ENCODE measurements around the gene CREB5.
A peak's percentile ranks its signal among the peaks of the same experiment; 100 is the strongest.

Gene CREB5

DNA sequence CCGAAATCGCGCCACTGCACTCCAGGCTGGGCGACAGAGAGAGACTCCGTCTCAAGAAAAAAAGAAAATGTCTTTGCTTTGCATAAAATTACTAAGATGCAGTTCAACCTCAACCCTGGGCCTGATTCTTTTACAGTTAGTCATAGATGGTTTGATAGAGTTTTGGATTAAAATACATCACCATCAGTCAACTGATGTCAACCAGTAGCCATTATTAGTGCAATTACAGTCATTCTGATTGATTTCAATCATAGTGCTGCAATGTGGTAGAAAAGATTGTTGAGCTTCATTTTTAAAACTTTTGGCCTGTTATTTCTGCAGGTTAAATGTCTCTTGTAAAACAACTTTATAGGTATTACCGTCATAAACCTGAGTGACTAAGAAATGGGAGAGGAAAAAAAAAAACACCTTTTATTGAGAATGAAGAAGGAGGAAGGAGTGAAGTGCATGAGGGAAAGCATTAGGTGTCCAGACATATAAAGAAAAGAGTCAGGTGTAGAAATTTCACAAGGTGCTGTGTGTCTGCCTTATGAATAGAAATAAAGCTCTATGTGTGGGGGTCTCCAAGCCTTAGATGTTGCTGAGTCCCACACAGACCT is 395.2 kb downstream of the CREB5 start:
- no peak overlapping the region for H3K4me3 ChIP-seq (ENCODE audit: low read length)
- DNase-seq (ENCODE audit: low read depth) = no peak
- TF ChIP-seq, protein P1, sequence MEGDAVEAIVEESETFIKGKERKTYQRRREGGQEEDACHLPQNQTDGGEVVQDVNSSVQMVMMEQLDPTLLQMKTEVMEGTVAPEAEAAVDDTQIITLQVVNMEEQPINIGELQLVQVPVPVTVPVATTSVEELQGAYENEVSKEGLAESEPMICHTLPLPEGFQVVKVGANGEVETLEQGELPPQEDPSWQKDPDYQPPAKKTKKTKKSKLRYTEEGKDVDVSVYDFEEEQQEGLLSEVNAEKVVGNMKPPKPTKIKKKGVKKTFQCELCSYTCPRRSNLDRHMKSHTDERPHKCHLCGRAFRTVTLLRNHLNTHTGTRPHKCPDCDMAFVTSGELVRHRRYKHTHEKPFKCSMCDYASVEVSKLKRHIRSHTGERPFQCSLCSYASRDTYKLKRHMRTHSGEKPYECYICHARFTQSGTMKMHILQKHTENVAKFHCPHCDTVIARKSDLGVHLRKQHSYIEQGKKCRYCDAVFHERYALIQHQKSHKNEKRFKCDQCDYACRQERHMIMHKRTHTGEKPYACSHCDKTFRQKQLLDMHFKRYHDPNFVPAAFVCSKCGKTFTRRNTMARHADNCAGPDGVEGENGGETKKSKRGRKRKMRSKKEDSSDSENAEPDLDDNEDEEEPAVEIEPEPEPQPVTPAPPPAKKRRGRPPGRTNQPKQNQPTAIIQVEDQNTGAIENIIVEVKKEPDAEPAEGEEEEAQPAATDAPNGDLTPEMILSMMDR (conservative IDR thresholded peaks at IDR 0.05; ENCODE audit: low read length) = no peak

DNA sequence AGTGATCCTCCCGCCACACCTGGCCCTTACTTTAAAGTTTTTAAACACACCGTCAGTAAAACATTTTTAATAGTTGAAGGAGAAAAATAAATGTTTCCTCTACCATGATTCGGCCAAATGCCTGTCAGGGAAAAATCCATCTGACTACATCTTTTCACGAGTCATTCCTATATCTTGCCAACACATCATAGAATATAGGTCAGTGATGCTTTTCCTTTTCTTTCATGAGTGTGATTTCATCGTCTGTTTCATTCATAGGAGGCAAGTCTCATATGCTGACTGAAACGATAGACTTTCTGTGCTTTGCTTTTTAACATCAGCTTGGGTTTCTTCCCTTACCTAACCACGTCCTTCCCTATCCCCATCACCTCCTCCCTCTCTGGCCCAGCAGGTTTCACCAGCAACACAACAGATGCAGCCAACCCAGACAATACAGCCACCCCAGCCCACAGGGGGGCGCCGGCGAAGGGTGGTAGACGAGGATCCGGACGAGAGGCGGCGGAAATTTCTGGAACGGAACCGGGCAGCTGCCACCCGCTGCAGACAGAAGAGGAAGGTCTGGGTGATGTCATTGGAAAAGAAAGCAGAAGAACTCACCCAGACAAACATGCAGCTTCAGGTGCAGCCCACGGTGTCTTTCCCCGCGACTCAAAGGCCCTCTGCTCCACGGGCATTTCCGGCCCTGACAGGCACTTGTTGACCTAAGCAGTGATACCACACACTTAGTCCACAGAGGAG is 396.6 kb downstream of the CREB5 start:
- no peak overlapping the region for H3K4me3 ChIP-seq (ENCODE audit: low read length)
- TF ChIP-seq, protein P1 (conservative IDR thresholded peaks at IDR 0.05; ENCODE audit: low read length) = no peak
- DNase-seq (ENCODE audit: low read depth) = peak; percentile 37

DNA sequence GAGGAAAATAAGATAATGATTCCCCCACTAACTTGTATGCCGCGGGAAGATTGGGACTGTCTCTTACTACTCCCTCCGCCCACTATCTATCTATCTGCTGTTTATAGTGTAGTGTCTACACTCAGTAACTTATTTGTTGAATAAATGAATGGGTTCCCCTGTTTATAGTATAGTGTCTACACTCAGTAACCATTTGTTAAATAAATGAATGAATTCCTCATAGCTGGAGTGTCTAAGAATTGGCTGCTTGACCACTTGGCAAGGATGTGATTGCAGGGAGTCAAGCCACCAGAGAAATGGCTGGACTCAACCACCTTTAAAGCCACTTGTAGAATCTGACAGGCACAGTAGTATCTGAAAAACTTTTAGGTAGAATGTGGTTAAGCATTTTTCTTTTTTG is 398.7 kb downstream of the CREB5 start:
- DNase-seq (ENCODE audit: low read depth) = peak; percentile 13
- TF ChIP-seq, protein P1 (conservative IDR thresholded peaks at IDR 0.05; ENCODE audit: low read length) = no peak
- no peak overlapping the region for H3K4me3 ChIP-seq (ENCODE audit: low read length)

DNA sequence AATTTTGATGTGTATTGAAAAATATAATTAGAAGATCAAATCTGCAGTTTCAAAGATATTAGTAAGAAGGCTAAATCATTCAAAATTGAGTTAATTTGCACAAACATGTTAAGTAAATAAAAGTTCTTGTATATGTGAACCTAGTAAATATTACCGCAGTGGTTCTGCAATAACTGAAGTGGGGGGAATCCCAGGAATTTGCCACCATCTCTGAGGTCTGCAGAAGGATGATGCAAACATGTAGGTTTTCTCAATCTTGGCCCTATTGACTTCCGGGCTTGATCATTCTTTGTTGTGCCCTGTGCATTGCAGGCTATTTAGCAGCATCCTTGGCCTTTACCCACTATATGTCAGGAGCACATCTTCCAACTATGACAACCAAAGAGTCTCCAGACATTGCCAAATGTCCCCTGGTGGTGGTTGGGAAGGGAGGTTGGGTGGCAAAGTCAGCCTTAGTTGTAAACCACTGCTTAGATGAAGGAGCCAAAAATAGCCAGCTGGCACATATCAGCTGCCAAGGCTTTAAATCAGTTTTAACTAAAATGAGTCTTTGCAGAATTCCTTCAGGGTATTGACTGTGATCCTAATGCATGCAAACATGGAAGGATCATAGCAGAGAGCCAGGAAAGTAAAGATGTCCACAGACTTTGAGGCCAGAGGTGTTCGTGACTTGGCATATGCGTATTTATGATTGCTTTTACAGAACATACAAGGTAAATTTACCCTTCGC is 399.5 kb downstream of the CREB5 start:
- TF ChIP-seq, protein P1 (conservative IDR thresholded peaks at IDR 0.05; ENCODE audit: low read length) = no peak; the same call in 1 of the 2 replicates
- no peak overlapping the region for H3K4me3 ChIP-seq (ENCODE audit: low read length)
- DNase-seq (ENCODE audit: low read depth) = peak; percentile 24

DNA sequence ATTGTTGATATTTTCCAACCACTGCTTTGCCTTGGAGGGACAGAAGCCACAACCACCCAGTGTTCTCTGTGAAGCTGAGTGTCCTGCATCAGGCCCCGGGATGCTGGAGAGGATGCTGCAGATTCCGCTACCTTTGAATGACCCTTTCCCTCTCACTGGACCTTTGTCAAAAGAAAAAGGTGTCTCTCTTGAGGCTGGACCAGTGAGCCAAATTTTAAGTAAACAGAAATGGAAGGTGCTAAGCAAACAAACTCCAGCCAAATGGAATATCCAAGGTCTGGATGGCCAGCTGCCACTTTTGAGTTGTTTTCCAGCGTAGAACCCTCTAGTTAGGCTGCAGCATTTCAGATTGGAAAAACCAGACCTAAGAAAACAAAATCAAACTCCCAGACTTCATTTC is 400.3 kb downstream of the CREB5 start:
- TF ChIP-seq, protein P1 (conservative IDR thresholded peaks at IDR 0.05; ENCODE audit: low read length) = no peak
- DNase-seq (ENCODE audit: low read depth) = no peak
- no peak overlapping the region for H3K4me3 ChIP-seq (ENCODE audit: low read length)

DNA sequence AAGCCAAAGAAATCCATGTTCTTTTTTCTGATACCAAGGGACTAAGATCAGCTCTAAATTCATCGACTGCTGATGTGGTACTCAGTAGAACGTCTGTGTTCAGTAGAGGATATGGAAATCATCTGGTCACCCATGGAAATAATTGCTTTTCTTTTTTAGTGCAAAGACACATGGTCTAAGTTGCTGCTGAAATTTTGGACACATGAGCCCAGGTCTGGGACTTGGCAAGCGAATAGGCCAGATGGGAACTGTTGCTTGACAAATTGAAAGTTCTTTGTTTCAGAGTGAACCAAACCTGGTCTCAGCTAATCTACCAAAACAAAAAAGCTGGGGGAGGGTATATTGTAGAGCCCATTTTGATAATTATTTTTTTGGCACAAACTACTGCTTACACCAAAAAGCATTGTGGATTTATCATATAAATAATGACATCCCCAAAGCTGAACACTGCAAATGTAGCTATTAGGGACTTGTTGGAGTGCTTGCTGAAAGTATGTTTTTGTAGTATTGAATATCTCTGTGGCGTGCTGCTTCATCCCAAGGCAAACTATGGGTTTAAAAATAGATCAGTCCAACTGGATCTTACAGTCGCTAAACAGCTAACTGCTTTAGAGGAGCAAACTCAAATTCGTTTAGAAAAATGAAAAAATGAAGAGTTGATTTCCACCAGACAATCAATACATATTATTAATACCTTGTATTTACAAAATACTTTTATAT is 401.1 kb downstream of the CREB5 start:
- peak; percentile 28 for DNase-seq (ENCODE audit: low read depth)
- H3K4me3 ChIP-seq (ENCODE audit: low read length) = no peak overlapping the region
- TF ChIP-seq, protein P1 (conservative IDR thresholded peaks at IDR 0.05; ENCODE audit: low read length) = no peak
